Measurements from ENCODE around the gene ELP4.

Gene ELP4

DNA sequence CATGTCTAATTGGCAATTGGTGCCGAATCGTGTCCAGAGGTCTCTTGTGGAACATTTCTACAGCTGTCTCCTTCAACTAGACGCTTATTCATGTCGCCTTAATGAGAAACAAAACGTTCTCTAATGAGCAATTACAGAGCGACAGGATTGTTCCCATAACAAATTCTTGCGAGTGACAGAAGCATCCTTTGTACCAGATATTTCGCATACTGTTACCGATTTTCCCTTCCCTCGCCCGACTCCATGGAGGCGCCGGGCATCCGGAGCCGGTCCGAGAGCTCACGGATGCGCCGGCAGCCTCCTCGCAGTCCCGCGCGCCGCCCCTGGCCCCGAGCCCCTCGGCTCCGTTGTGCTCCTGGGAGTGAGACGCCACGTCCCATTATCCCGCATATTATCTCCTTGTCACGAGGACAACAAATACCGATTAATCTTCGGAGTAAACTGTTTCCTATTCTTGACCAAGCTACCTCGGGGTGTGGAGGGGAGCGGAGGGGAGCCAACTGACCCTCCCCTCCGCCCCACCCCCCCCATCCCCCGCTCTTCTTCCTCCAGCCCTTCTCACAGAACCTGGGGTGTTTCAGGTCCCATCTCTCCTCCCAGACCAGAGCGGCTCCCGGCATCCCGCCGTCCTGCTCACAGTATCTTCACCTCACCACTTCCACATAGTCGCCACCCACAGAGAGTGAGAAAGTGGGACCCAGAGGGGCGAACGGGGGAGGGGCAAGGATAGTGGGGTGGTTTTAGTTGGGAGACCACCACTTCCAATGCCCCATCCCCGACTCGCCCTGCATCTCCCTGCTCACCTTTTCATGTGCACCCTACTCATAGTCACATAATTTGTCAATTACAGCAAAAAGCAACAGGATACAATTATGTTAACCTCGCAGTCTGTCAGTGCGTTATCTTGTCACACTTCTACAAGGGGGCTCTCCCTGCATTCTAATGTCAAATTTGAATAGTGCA, 290.1 kb downstream of the ELP4 start:
- peak; percentile 55 for DNase-seq (ENCODE audit: low read depth, low spot score)

DNA sequence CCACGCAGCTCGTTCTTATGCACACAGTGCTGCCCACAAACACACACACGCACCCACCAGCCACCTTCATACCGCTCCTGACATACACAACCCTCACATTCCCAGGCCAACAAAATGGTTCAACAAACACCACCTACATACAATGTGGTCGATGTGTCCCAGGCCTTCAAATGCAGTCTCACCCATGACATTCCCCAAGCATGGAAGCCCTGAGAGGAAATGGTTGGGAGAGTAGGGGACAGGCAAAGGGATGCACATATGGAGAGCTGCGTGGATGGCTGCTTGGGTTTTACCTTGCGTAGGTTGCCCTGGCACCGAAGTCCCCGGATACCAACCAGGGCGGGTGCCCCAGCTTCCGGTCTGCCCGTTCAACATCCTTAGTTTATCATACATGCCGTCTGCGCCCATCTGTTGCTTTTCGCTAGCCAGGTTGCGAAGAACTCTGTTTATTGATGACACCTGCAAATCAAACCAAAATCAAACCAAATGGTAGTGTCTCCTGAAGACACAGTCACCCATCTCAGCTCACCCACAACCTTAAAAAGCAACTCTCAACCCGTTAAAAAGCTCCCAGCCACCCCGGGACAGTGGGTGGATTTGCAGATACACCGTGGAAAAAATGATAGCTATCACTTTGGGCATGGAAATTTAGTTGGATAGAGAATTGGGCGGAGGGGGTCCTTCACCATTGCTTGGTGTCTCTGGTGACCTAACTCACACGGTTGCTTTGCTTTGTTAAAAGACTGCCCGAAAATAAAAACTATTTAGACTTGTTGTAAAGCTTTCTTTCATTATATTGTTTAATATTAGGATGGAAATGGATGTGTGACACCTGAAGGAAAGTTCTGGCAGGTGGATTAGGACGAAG, 291.1 kb downstream of the ELP4 start:
- DNase-seq (ENCODE audit: low read depth, low spot score), result peak; percentile 56

DNA sequence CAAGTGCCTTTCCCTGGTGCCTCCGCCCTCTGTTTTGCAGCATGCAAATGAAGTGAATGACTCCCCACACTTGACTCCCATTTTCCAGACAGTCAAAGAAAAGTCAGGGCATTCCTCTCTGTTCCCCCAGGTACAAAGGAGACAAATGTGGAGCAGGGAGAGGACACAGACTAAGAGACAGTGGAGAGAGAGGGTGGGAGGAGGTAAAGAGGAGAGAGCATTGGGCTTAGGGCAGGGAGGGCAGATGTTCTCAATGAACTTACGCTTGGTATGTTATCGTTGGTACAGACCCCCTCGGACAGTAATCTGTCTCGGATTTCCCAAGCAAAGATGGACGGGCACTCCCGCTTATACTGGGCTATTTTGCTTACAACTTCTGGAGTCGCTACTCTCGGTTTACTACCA, 291.7 kb downstream of the ELP4 start:
- DNase-seq (ENCODE audit: low read depth, low spot score), result peak; percentile 57

DNA sequence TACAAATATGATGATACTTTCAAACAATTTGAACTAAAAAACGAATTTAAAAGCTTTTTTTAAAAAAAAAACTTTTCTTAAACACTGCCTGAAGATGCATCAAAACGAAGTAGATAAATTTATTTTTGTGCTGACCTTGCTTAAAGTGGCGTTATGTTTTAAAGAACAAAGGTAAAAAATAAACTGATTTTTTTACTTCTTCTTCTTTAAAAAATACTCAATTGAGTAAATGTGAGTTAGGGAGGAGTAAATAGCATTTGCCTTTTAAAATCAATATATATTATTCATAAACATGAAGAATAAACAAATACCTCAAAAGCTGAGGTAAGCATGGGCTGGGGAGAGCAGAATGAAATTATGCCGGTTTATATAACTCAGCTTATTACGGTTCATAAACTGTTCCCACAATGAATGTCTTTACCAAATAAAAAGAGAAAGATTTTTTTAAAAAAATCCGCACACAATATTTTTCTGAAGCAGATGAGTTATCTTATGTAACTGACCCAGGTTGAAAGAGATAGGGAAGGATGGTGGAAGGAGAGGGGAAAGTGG, 292.5 kb downstream of the ELP4 start:
- no peak for DNase-seq (ENCODE audit: low read depth, low spot score)

DNA sequence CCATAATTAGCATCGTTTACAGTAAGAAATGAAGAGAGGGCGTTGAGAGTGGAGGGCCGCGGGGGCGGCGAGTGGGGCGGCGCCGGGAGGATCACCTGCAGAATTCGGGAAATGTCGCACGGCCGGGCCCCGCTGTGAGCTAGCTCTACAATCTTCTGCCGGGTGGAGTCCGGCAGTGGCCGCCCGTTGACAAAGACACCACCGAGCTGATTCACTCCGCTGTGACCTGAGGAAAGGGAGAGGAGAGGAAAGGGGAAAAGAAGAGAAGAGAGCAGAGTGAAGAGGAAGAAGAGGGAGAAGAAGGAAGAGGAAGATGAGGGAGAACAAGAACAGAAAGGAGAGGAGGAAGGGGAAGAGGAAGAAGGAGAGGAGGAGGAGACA, 293.0 kb downstream of the ELP4 start:
- peak; percentile 57 for DNase-seq (ENCODE audit: low read depth, low spot score)

DNA sequence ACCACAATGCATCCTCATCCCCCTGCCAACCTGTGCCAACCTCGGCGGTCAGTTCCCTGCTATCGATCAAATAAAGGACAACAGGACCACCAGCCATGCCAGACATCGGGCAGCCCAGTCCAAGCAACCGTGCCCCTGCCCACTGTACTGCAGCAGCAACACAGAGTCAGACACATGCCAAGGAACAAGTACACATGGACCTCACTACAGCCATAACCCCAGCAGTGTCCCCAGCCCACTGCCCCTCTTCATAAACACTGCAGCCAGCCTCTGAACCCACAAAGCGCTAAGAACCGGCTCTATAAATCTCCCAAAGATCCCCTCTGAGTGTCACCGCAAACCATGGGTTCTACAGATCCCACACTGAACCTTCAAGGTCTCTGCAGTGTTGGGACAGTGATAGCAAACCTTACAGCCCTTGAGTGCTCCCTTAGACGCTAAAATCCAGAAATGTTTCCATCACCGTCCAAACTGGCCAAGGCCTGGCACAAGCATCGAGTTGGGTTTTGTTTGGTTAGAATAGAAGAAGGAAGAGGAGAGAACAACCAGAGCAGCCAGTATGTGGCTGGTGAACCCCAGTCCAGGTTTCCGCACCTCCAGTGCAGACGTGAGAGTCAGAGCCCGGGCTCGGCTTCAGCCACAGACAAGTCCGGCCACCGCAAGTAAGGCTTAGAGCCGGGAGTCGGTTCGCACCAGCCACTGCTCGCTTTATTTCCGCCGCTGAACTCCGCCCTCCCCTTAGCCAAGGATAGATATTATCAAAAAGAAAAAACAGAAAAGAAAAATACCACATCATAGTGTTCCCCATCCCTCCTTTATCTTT, 293.6 kb downstream of the ELP4 start:
- peak; percentile 71 for DNase-seq (ENCODE audit: low read depth, low spot score)

DNA sequence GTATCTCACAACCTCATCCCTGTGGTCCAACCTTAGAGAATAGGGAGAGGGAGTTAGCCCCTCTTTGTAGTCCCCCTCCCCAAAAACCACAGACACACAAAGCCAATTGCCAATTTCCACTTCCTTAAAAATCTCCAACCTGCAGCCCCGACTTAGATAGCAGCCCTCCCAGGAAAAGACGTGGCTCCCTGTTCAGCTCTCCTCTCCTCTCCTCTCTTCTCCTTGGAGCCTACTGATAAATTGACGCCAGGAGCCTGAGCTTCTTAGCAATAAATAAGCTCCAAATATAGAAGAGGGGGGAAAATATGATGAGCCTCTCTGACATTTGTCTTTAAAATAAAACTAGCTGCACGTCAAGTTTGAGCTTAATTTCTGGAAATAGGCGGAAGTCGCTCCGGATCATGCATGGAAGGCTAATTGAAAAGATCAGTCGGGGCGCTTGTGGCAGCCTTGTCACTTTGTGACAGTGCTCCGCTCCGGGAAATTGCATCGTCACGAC, 294.3 kb downstream of the ELP4 start:
- peak; percentile 56 for DNase-seq (ENCODE audit: low read depth, low spot score)

DNA sequence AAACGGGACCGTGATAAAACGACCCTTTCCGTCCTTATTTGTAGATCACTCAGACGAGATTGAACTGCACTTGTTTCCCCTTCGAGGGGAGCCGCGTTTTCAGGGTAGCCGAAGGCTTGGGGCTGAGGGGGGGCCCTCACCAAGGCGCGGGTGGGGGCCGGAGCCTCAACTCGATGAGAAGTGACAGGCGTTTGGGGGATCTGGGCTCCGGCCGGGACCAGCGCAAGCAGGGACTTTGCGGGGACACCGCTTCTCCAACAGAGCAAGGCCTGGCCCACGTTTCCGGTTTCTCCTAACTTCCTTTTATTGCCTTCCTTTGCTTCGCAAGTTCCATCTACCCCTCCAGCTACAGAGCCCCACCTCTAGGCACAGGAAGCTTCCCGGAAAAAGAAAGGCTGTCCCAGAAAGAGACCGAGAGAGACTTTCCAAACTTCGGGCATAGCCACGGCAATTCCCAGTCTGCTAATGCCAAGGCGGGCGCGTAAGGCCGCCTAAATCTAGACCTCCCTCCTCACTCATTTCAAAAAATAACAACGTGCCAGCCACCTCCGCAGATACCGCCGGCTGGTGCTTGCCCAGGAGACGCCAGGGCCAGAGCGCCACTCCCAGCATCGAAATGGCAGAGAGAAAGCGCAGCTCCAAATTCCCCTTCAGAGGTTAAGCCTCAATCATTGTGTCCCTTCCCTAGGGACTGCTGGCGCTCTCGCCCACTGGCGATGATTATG, 294.9 kb downstream of the ELP4 start:
- DNase-seq (ENCODE audit: low read depth, low spot score), result peak; percentile 62

DNA sequence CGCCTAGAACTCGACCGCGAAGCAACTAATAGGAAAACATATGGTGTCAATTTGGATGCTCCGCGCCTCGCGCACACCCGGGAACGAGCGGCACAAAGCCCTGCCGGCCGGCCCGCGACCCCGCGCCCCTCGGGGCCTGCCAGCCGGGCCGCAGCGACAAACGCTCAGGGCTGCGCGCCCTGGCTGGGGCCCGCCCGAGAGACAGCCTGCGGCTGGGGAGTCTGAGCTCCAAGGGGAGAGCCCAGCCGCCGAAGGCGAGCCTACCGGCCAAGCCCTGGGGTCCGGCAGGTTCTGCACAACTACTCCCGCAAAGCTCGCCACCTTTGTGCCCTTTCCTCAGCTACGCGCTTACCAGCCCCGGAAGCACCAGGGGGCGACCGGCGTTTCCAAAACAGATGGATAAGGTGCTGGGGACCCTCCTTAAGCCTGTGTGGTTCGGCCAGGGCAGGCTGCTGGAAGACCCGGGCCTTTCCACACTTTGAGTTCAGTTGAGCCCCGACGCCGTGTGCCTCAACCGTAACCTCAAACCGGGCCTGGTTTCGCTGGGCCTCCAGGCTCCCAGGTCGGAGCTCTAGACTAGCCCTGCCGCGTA, 295.6 kb downstream of the ELP4 start:
- peak; percentile 69 for DNase-seq (ENCODE audit: low read depth, low spot score)

DNA sequence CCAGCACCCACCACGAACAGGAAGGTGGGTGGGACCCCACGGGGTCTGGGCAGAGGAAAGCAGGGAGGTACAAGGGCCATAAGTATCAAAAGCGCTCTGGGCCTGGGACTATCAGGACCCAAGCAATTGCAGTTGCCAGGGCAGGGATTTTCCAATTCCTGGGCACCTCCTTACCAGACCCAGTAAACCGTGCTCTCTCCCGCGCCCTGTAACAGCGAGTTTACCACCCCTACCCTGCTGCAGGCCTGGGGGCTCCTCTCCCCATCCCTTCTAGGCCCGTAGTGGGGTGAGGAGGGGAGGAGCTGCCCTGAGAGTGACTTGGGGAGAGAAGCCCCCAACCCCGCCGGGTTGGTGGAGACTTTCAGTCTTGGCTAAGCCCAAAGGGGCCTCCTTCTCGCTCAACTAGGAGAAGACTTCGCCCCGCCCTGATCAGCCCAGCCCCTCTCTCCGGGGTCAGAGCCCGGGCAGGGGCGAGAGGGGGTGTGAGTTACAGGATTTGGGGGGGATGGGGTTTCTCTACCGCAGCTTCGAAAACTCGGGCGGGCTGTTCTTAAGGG, 296.1 kb downstream of the ELP4 start:
- DNase-seq (ENCODE audit: low read depth, low spot score), result peak; percentile 90

DNA sequence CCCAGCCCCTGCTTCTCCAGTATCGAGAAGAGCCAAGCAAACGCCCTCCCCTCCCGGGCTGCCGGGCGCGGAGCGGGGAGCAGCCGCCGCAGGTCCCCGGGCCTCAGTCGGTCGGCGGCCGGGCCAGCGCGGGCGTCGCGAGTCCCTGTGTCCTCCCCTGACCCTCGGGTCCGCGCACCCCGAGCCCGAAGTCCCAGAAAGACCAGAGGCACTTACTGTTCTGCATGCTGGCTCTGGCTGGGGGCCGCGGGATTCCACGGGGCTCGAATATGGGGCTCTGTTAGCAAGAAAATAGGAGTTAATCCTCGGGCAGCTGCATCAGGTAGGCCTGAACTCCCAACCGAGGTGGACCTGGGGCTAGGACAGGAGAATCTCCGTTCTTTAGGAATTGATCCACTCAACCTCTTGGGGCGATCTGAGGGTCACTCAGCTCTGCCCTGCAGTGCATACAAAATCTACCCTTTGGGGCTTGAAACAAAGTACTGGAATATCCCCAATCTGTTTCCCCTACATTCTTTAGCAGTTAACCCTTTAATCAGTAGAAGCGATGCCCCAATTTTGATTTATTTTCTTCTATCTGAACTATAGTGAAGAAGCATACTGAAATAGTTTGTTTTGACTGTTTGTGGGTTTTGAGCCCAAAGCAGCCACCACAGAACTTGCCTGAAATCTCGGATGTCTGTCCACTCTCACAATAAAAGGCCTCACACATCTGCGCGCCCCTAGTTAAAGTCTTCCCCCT, 296.8 kb downstream of the ELP4 start:
- DNase-seq (ENCODE audit: low read depth, low spot score), result no peak

DNA sequence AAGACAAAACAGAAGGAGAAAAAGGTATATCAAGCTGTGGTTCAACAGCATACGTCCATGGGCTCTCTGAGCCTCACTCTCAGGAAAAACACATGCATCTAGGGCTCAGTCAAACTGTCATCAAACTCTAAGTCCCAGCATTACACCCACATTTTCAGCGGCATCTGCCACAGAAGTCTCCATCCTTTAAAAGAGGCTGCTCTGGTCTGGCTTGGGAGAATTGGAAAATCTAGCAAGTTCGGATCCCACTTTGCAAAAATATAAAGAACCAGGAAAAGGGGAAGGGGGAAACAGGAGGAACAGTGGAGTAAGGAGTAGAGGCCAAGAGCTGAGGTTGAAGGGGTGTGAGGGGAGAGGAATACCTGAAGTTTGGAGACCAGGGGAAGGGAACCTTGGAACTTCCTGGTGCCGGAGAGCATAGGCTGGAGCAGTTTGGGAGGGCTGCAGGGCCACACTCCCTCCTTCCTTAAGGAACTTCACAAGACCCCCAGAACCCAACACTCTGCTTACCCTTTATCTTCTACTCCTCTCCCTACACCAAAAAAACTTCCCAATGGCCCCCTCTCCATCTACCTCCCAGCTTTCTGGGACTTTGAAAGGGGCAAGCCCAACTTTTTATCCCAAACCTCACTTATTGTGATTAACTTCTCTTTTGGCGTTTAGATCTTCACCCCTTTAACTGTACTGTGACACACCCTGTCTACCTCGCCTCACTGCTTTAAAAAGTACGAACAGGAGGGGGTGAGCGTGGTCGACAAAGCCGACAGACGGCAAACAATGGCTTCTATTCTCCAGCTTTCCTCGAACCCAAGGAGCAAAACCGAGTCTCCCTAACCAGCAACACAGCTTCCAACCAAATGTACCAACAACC, 297.6 kb downstream of the ELP4 start:
- peak; percentile 53 for DNase-seq (ENCODE audit: low read depth, low spot score)

DNA sequence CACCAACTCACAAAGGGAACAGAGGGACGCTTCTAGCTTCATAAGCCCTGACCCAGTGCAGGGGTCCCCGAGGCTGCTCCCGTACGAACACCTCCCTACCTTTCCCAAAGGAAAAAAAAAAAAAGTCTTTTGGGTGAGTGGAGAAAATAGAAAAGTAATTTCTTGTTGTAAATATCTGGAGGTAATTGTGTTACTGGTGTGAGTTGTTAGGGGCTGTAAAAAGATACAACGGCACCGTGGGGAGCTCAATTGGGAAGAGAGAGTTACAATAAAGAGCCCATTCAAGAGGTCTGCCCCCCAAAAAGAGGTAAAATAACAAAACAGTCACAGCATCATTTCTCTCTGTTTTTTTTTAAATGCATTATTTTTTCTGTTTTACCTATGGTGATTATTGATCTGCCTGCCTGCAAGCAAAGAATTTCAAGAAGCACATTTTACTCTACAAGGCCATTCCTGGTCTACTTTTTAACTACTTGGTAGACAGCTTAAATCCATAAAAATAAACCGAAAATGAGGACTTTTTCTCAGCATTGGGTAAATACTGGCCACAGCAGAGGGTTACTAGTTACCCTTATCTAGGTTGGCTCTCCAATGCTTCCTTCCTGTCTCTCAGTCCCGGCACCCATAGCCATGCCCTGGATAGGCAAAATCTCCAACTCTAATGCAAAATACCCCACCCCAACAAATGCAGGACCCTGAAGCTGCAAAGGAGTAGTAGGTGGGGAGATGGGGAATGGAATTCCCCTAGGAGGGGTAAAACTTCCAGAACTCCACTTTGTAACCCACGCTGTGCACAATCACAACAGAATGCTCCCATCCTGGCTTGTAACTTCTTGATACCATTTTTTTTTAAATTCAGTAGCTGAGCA, 298.5 kb downstream of the ELP4 start:
- no peak for DNase-seq (ENCODE audit: low read depth, low spot score)

DNA sequence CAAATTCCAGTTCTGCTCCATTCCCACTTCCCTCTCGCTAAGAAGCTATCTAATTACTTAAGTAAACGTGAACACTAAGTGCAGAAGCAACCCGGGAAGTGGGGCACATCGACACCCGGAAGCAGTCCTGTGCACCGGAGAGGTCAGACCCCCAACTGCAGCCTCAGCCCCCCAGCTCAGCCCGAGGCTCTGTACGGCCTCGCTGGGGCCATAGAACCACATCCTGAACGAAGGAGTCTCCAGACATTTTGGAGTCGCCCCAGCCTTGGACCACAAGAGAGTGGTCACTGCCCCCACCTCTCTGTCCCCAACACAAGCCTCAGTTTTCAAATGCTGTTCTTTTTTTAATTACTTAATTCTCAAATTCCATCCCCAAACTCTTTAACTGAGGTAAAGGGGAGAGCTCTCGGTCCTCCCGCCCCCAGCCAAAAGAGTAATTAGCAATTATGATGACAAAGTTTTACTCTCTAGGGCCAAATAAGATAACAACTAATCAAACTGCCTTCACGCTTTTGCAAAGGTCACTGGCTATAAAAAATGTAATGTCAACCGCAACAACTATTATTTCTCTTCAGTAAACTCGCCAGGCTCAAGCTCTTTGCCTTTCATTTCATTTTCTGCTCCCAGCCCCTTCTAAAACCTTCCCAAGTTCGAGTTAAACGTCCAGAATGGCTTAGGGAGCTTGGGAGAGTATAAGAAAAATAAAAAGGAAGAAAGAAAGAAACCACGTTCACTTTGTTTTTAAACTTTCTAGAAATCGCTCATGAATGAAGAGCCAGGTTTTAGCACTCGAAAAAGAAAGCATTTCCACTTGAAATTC, 299.4 kb downstream of the ELP4 start:
- DNase-seq (ENCODE audit: low read depth, low spot score), result peak; percentile 40

DNA sequence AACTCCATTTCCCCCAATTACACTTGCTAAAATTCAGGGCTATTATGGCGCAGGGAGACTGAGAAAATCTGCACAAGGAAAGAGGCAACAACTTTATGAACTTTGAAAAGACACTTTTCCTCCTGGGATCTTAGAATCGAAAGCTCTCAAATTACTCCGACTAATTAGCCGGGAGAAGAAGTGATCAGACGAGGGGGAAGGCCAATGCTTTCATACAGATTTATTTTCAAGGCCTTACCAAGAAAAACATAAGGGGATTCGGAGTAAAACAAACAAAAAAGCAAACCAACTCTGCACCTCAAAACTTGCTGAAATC, 299.9 kb downstream of the ELP4 start:
- DNase-seq (ENCODE audit: low read depth, low spot score), result no peak
